Small intestine (tissue), 7 donors: ENCODE data around the gene KRT3. TPM values are rescaled to one million over a fixed set of nuclear protein-coding genes. Genes with fewer than 3 reads are reported as not detected.

Experiments
- DNase-seq, 2 donors: peaks; one replicate each; pipeline versions ENCODE4 v3.0.0 to v3.0.0-alpha.2; 2013
- FAIRE-seq: peaks from 2 replicates; lab custom pipeline; 2012; peaks lifted over from hg19 to GRCh38; lab: Jason Lieb, UNC
- H3K27ac ChIP-seq, 3 donors: one replicate each; pipeline ENCODE4 v1.5.1; 2013; ENCODE audit warnings: low read length in 2 of 3, mild to moderate bottlenecking in 2 of 3, control low read depth in 1 of 3, inconsistent platforms in 1 of 3, low read depth in 1 of 3, moderate library complexity in 1 of 3
- H3K27me3 ChIP-seq, 3 donors: one replicate each; pipeline ENCODE4 v1.6.1; 2013; ENCODE audit warnings: low read length in 3 of 3, inconsistent platforms in 1 of 3; ENCODE audit not compliant: control insufficient read depth in 3 of 3, insufficient read depth in 3 of 3
- H3K36me3 ChIP-seq, 3 donors: one replicate each; pipeline ENCODE4 v1.6.1; 2013; ENCODE audit warnings: low read length in 3 of 3, inconsistent platforms in 1 of 3, low read depth in 1 of 3, mild to moderate bottlenecking in 1 of 3, moderate library complexity in 1 of 3; ENCODE audit not compliant: control insufficient read depth in 3 of 3, insufficient read depth in 2 of 3
- H3K4me1 ChIP-seq, 3 donors: one replicate each; pipeline ENCODE4 v1.6.1; 2013; ENCODE audit warnings: low read length in 2 of 3, inconsistent platforms in 1 of 3, low read depth in 1 of 3, mild to moderate bottlenecking in 1 of 3, moderate library complexity in 1 of 3; ENCODE audit not compliant: control insufficient read depth in 3 of 3, insufficient read depth in 2 of 3
- H3K4me3 ChIP-seq, 3 donors: one replicate each; pipeline ENCODE4 v1.5.1; 2013; ENCODE audit warnings: low read length in 3 of 3, control low read depth in 1 of 3, inconsistent platforms in 1 of 3, low read depth in 1 of 3, mild to moderate bottlenecking in 1 of 3, moderate library complexity in 1 of 3
- H3K9me3 ChIP-seq, 2 donors: one replicate each; pipeline ENCODE4 v1.6.1; 2013; ENCODE audit warnings: low read depth in 1 of 2, low read length in 1 of 2; ENCODE audit not compliant: control insufficient read depth in 2 of 2, insufficient read depth in 1 of 2
- WGBS, 3 donors: extraction: QIAGEN DNeasy Blood & Tissue Kit; methylation state at CpG; one replicate each; pipeline ENCODE4 v1.1.7; 2013; 5-methylcytosine and 5-hydroxymethylcytosine counted together
- polyA plus RNA-seq, 4 donors: library from polyadenylated mRNA; stranded (reverse) in 3 of 4; unstranded in 1 of 4; fragments of 200-250 nt in 3 of 4; fragments of 120-200 nt in 1 of 4; gene quantifications; one replicate each; pipeline versions ENCODE4 v1.2.1 to v1.2.3, GENCODE V29; 2013
- donor health status: healthy with polysubstance abuse.
- donor health status: control.
- donor health status: control.
- donor health status: Bipolar disorder and iron deficiency.
- donor health status: healthy.

KRT3 gene
- polyA plus RNA-seq, 4 donors: not detected

- Histone ChIP-seq H3K27me3 (no peaks in the 10 kb centered on the region), H3K4me3 (no peak overlapping the region), H3K27ac (no peak overlapping the region), H3K36me3 (no peaks in the 10 kb centered on the region), H3K9me3 (no peaks in the 10 kb centered on the region), H3K4me1 (peaks cover 0 to 2% (median 0%) of the 10 kb centered on the region in 3 donors)
- WGBS, 3 donors: 84 to 92% (median 86%) methylated on average over 15 of the region's 15 CpGs
- DNase-seq (no peak), FAIRE-seq (no peak)
Measured at GRCh38 chr12:52823761-52824450, 28.0 kb upstream of the KRT3 start.

GRCh38 chr12:52822771-52823510 lies 27.0 kb upstream of the KRT3 start:
- no peaks in the 10 kb centered on the region for H3K27me3 ChIP-seq
- DNase-seq (no peak), FAIRE-seq (no peak)
- H3K9me3 ChIP-seq: no peaks in the 10 kb centered on the region
- H3K4me3 ChIP-seq: no peak overlapping the region
- no peak overlapping the region for H3K27ac ChIP-seq
- H3K36me3 ChIP-seq: no peaks in the 10 kb centered on the region
- H3K4me1 ChIP-seq: peaks cover 0 to 11% (median 0%) of the 10 kb centered on the region in 3 donors
- 73 to 79% (median 78%) methylated on average over 16 of the region's 16 CpGs for WGBS, 3 donors

GRCh38 chr12:52821826-52822660 lies 26.1 kb upstream of the KRT3 start:
- Histone ChIP-seq H3K27me3 (peaks cover 0 to 1% (median 0%) of the 10 kb centered on the region in 3 donors), H3K36me3 (no peaks in the 10 kb centered on the region), H3K9me3 (no peaks in the 10 kb centered on the region), H3K4me1 (peaks cover 0 to 11% (median 0%) of the 10 kb centered on the region in 3 donors), H3K27ac (no peak overlapping the region), H3K4me3 (no peak overlapping the region)
- FAIRE-seq (no peak), DNase-seq (peak in 1 of 2 donors; percentile 63)
- WGBS, 3 donors: 73 to 79% (median 79%) methylated on average over 9 to 10 of the region's 10 CpGs

- Histone ChIP-seq H3K27ac (no peak overlapping the region), H3K36me3 (no peaks in the 10 kb centered on the region), H3K4me3 (no peak overlapping the region), H3K9me3 (no peaks in the 10 kb centered on the region), H3K27me3 (peaks cover 0 to 1% (median 0%) of the 10 kb centered on the region in 3 donors), H3K4me1 (peaks cover 0 to 11% (median 0%) of the 10 kb centered on the region in 3 donors)
- WGBS, 3 donors: 87 to 94% (median 92%) methylated on average over 4 of the region's 4 CpGs
- no peak for FAIRE-seq
- no peak for DNase-seq
Measured at GRCh38 chr12:52821071-52821730, 25.3 kb upstream of the KRT3 start.

- Histone ChIP-seq H3K4me1 (peaks cover 0 to 11% (median 0%) of the 10 kb centered on the region in 3 donors), H3K27ac (no peak overlapping the region), H3K9me3 (no peaks in the 10 kb centered on the region), H3K4me3 (no peak overlapping the region), H3K27me3 (peaks cover 0 to 1% (median 0%) of the 10 kb centered on the region in 3 donors), H3K36me3 (no peaks in the 10 kb centered on the region)
- DNase-seq (no peak), FAIRE-seq (no peak)
- 89 to 92% (median 91%) methylated on average over 6 of the region's 6 CpGs for WGBS, 3 donors
Measured at GRCh38 chr12:52820521-52820920, 24.6 kb upstream of the KRT3 start.

GRCh38 chr12:52819731-52820510 lies 24.0 kb upstream of the KRT3 start:
- H3K27me3 ChIP-seq: peaks cover 0 to 1% (median 0%) of the 10 kb centered on the region in 3 donors
- WGBS, 3 donors: 83 to 85% (median 83%) methylated on average over 7 of the region's 7 CpGs
- FAIRE-seq (no peak), DNase-seq (no peak)
- no peak overlapping the region for H3K27ac ChIP-seq
- no peak overlapping the region for H3K4me3 ChIP-seq
- H3K9me3 ChIP-seq: no peaks in the 10 kb centered on the region
- no peaks in the 10 kb centered on the region for H3K36me3 ChIP-seq
- peaks cover 0 to 11% (median 0%) of the 10 kb centered on the region in 3 donors for H3K4me1 ChIP-seq

- Histone ChIP-seq H3K4me3 (no peak overlapping the region), H3K27ac (no peak overlapping the region), H3K27me3 (peaks cover 0 to 1% (median 0%) of the 10 kb centered on the region in 3 donors), H3K36me3 (no peaks in the 10 kb centered on the region), H3K9me3 (no peaks in the 10 kb centered on the region), H3K4me1 (peaks cover 0 to 11% (median 0%) of the 10 kb centered on the region in 3 donors)
- no peak for FAIRE-seq
- 26 to 47% (median 28%) methylated on average over 7 of the region's 7 CpGs for WGBS, 3 donors
- peak in 1 of 2 donors; percentile 64 for DNase-seq
Measured at GRCh38 chr12:52818887-52819420, 23.0 kb upstream of the KRT3 start.
